KG1 (cell line): ENCODE measurements around the gene MTAP.

ENCODE experiments used
- DNase-seq: peaks from one replicate; lab custom pipeline; 2025; lab: John Stamatoyannopoulos, UW

MTAP gene

DNA sequence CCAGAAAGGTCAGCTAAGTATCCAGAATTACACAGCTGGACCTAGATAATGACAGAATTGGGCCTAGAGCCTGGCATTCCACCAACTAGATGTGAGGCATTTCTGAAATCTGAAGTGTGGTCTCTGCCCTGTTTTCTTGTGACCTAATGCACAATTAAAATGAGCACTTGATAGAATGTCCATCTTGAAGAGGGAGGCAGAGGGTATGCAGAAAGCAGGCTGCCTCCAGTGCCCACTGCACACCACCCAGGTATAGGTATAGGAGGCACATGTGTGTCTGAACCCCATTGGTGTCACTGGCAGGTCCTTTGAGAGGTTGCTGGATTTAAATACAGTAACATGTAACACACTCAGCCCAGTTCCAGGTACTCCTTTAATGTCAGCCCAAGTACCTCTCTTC, 2.4 kb downstream of the MTAP start:
- DNase-seq, result no peak

- DNase-seq, result no peak
Measured at GRCh38 chr9:21806644-21807043, 4.2 kb downstream of the MTAP start.

GRCh38 chr9:21810388-21810787, 8.0 kb downstream of the MTAP start:
- DNase-seq, result no peak

DNA sequence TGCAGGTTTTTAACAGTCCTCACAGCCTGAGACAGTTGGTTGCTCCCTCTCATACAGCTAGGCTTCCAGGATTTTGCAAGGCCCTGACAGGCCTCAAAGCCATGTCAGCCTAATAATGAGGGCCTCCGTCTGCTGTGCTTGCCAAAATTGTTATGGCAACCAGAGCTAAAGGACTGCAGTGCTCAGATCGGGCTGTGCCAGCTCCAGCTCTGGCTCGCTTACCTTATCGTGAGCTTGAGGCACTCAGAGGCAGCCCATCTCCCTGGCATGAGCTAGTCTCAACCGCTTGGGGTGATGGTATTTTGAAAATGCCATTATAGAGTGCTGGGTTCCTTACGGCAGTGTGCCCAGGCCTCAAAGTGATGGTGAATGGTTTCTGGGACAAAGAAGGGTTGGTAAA, 8.4 kb downstream of the MTAP start:
- DNase-seq, result no peak

DNA sequence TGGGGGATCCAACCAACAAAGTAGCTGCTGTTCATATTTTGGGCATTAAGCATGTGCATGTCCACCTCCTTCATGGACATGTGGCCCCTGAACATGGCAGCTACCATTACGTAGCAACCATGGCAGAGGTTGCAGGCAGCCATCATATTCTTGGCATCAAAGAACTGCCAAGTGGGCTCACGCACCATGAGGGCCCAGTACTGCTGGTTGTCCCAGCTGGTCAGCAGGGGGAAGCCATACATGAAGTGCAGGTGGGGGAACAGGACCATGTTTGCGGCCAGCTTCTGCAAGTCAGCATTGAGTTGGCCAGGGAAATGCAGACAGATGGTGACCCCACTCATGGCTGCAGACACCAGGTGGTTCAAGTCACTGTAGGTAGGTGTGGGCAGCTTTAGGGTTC, 9.5 kb downstream of the MTAP start:
- no peak for DNase-seq

GRCh38 chr9:21812415-21812814, 10.0 kb downstream of the MTAP start:
- DNase-seq, result no peak

- DNase-seq, result peak; percentile 35
Measured at GRCh38 chr9:21812946-21813568, 10.6 kb downstream of the MTAP start.

- DNase-seq, result peak; percentile 63
Measured at GRCh38 chr9:21813575-21814473, 11.4 kb downstream of the MTAP start.

DNA sequence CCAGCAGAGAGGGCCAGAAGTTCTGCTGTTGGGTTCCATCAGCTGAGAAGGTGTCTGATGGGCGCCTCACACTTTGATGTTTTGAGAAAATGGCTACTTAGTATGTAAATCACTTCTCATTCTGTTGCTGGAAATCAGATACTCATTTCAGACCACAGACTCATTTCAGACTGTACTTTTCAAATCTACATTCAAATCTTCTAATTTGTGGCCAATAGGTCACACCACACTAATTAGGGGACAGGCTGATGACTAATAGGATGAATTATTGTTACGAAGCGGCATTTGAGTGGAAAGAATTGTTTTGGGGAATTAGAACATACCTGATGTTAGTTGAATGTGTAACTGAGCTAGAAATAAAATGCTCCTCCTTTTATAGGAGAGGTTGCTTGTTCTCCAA, 13.2 kb downstream of the MTAP start:
- no peak for DNase-seq

- no peak for DNase-seq
Measured at GRCh38 chr9:21817176-21817575, 14.7 kb downstream of the MTAP start.

- no peak for DNase-seq
Measured at GRCh38 chr9:21825637-21826036, 23.2 kb downstream of the MTAP start.

GRCh38 chr9:21828853-21829410, 26.5 kb downstream of the MTAP start:
- DNase-seq, result no peak

DNA sequence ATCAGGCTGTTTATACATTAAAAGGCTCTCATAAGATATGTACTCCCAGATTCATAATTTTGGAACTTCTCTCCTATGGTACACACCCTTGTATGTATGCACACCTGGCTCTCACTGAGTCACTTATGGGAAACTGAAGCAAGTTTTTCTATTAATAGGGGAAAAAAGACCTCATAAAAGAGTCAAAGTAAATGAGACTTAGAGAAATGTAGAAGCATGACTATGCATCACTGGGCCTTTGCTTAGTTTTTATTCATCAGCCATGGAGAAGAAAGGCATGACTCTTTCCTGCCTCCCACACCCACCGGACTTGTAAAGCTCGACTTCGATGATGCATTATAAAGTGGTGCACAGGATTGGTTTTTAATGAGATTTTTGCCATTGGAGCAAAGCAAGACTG, 28.2 kb downstream of the MTAP start:
- no peak for DNase-seq

DNA sequence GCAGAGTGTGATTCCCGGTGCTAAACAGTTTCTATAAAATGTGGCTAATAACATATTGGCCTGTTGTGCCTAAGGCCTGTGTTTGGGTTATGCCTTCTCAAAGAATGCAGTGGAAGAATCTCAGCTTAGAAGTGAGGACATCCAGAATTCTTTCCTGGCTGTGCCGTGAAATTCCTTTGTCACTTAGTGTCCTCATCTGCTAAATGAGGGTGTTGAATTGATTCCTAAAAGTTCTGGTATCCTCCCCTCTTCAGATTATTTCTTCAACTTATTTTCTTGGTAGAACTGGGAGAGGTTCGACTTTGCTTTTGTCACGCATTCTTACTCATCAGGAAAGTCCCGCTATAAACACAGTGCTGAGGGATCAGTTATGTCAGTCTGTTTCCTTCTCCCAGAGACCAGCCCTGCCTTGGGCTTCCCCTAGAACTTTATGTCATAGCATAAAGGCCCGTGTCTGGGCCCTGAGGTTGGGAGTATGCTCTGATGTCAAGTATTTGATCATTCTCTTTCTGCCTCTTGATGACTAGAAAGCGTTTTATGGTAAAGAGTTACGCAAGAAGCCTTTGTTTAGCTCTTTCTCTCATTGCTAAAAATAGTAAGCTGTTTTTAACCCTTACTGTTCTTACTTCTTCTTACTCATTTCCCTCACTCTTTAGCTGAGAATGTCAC, 29.5 kb downstream of the MTAP start:
- DNase-seq, result no peak

GRCh38 chr9:21833090-21833801, 30.8 kb downstream of the MTAP start:
- DNase-seq, result no peak

DNA sequence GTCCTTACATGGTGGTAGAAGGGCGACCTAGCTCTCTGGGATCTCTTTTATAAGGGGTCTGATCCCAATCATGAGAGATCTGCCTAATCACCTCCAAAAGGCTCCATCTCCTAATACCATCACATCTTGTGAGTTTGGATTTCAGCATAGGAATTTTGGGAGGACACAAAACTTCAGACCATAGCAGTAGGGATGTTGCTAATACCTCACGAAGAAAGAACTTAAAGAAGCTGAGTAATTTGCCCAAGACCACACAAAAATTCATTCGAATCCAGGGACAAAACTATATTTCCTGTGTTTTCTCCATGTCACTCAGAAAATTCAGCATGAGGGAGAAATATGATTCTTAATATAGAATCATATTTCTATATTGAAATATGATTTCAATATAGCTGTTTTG, 32.7 kb downstream of the MTAP start:
- no peak for DNase-seq

GRCh38 chr9:21836437-21837161, 34.2 kb downstream of the MTAP start:
- no peak for DNase-seq

GRCh38 chr9:21837501-21837900, 35.1 kb downstream of the MTAP start:
- DNase-seq, result no peak

- DNase-seq, result no peak
Measured at GRCh38 chr9:21840647-21841046, 38.2 kb downstream of the MTAP start.

GRCh38 chr9:21841133-21841532, 38.7 kb downstream of the MTAP start:
- no peak for DNase-seq

- no peak for DNase-seq
Measured at GRCh38 chr9:21848615-21849014, 46.2 kb downstream of the MTAP start.
